Measurements from ENCODE around the gene ODC1. TPM values are rescaled to one million over a fixed set of nuclear protein-coding genes. Genes with fewer than 3 reads are reported as not detected.
A peak's percentile ranks its signal among the peaks of the same experiment; 100 is the strongest.

Gene ODC1
- polyA plus RNA-seq (2012; rRNA removed): 253 and 273 TPM in 2 replicates
- polyA plus RNA-seq (2012; cell fraction: cytosol; rRNA removed): 286 and 365 TPM in 2 replicates
- polyA plus RNA-seq (2012; cell fraction: nucleus; rRNA removed): 192 and 200 TPM in 2 replicates

- H3K9ac ChIP-seq: peak within 1 kb of the TSS; percentile 77
- no peaks in the 10 kb centered on the region for H3K9me2 ChIP-seq
- peak within 1 kb of the TSS; percentile 96 for H3K4me2 ChIP-seq
- H3K4me1 ChIP-seq (ENCODE audit: control insufficient read depth in 1 of 2, insufficient read depth in 2 of 2, low read depth in 1 of 2, low read length in 1 of 2): peaks cover 26 to 32% of the 10 kb centered on the region in 2 experiments
- CTCF ChIA-PET: interaction anchor here (0.6 to 9.9 kb wide), 8 partner anchors 11 to 376 kb away, joined by 3 to 138 read pairs (median 6); no protein-coding TSS in a partner anchor
- no peaks in the 10 kb centered on the region for H3K27me3 ChIP-seq (ENCODE audit: insufficient read depth)
- peaks cover 7% of the 10 kb centered on the region for H3F3A ChIP-seq (replicated peaks; ENCODE audit: insufficient read depth)
- H2AFZ ChIP-seq (ENCODE audit: low read depth): peak within 1 kb of the TSS; percentile 87
- DNase-seq: peak; percentile 99
- peaks cover 50% of the 10 kb centered on the region for H3K79me2 ChIP-seq (ENCODE audit: insufficient read depth)
- H3K4me3 ChIP-seq (ENCODE audit: low read depth in 2 of 2, low read length in 1 of 2): peak within 1 kb of the TSS; percentile 76 to 88
- POLR2A ChIA-PET: interaction anchor here (0.8 to 1.9 kb wide), 14 partner anchors 10 to 405 kb away, joined by 3 to 11 read pairs (median 3); partner anchors contain the start of gene KLF11
- H3K36me3 ChIP-seq (replicated peaks in 1 of 2; ENCODE audit: control insufficient read depth in 1 of 2, insufficient read depth in 2 of 2, low read length in 1 of 2): peaks cover 23% of the 10 kb centered on the region in 2 experiments
- peaks cover 46% of the 10 kb centered on the region for H4K20me1 ChIP-seq (ENCODE audit: insufficient read depth)
- 1% methylated on average over 27 of the region's 99 CpGs for WGBS (ENCODE audit: low lambda C conversion rate)
- H3K27ac ChIP-seq (ENCODE audit: low read depth in 2 of 2, low read length in 1 of 2): peak within 1 kb of the TSS; percentile 68 to 89
- H3K9me3 ChIP-seq: no peaks in the 10 kb centered on the region
- TF ChIP-seq, protein P1, sequence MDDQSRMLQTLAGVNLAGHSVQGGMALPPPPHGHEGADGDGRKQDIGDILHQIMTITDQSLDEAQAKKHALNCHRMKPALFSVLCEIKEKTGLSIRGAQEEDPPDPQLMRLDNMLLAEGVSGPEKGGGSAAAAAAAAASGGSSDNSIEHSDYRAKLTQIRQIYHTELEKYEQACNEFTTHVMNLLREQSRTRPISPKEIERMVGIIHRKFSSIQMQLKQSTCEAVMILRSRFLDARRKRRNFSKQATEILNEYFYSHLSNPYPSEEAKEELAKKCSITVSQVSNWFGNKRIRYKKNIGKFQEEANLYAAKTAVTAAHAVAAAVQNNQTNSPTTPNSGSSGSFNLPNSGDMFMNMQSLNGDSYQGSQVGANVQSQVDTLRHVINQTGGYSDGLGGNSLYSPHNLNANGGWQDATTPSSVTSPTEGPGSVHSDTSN (IDR thresholded peaks at IDR 0.05): 0 out of 2 replicates have a peak, but pooled peaks have one; percentile 21
- TF ChIP-seq JUND (IDR thresholded peaks at IDR 0.05) (no peak), REST (IDR thresholded peaks at IDR 0.05; ENCODE audit: low read depth, low read length) (peak; percentile 71; the same call in 1 of the 2 replicates), IRF3 (IDR thresholded peaks at IDR 0.05; ENCODE audit: low read depth, low read length) (no peak), NFIC (IDR thresholded peaks at IDR 0.05; ENCODE audit: borderline replicate concordance) (no peak; the same call in 1 of the 2 replicates), GABPA (IDR thresholded peaks at IDR 0.05; ENCODE audit: low read depth) (no peak), EP300 (IDR thresholded peaks at IDR 0.05; ENCODE audit: borderline replicate concordance in 1 of 2, low read depth in 1 of 2, low read length in 1 of 2) (peak in 1 of 2 experiments; percentile 18; a peak in 1 of 4 replicates), RCOR1 (IDR thresholded peaks at IDR 0.05; ENCODE audit: low read length) (no peak), SIN3A (IDR thresholded peaks at IDR 0.05; ENCODE audit: borderline replicate concordance, low read depth, low read length) (peak; percentile 81; the same call in 1 of the 2 replicates), MXI1 (IDR thresholded peaks at IDR 0.05; ENCODE audit: low read depth, low read length) (peak; percentile 97), TCF12 (IDR thresholded peaks at IDR 0.05) (no peak), TAF1 (IDR thresholded peaks at IDR 0.05; ENCODE audit: borderline replicate concordance, low read depth, low read length) (peak; percentile 85), FOSL2 (IDR thresholded peaks at IDR 0.05; ENCODE audit: borderline replicate concordance, low read depth) (no peak), FOXM1 (IDR thresholded peaks at IDR 0.05; ENCODE audit: low read depth) (no peak), RAD21 (IDR thresholded peaks at IDR 0.05; ENCODE audit: low read length) (no peak), RFX5 (IDR thresholded peaks at IDR 0.05; ENCODE audit: low read length) (no peak), NRF1 (IDR thresholded peaks at IDR 0.05; ENCODE audit: low read depth, low read length) (no peak), POLR2AphosphoS5 (IDR thresholded peaks at IDR 0.05; ENCODE audit: low read depth, low read length) (peak; percentile 94; the same call in 1 of the 2 replicates), SMC3 (IDR thresholded peaks at IDR 0.05; ENCODE audit: low read depth, low read length) (no peak), EZH2phosphoT487 (IDR thresholded peaks at IDR 0.05; ENCODE audit: borderline replicate concordance, low read depth) (no peak), USF1 (IDR thresholded peaks at IDR 0.05; ENCODE audit: borderline replicate concordance, low read depth) (peak; percentile 51; the same call in 1 of the 2 replicates), FOXJ3 (CRISPR knock-in tag; IDR thresholded peaks at IDR 0.05) (no peak)
- TF ChIP-seq, protein P2, sequence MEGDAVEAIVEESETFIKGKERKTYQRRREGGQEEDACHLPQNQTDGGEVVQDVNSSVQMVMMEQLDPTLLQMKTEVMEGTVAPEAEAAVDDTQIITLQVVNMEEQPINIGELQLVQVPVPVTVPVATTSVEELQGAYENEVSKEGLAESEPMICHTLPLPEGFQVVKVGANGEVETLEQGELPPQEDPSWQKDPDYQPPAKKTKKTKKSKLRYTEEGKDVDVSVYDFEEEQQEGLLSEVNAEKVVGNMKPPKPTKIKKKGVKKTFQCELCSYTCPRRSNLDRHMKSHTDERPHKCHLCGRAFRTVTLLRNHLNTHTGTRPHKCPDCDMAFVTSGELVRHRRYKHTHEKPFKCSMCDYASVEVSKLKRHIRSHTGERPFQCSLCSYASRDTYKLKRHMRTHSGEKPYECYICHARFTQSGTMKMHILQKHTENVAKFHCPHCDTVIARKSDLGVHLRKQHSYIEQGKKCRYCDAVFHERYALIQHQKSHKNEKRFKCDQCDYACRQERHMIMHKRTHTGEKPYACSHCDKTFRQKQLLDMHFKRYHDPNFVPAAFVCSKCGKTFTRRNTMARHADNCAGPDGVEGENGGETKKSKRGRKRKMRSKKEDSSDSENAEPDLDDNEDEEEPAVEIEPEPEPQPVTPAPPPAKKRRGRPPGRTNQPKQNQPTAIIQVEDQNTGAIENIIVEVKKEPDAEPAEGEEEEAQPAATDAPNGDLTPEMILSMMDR (IDR thresholded peaks at IDR 0.05): no peak
- TF ChIP-seq, protein P3, sequence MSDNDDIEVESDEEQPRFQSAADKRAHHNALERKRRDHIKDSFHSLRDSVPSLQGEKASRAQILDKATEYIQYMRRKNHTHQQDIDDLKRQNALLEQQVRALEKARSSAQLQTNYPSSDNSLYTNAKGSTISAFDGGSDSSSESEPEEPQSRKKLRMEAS (IDR thresholded peaks at IDR 0.05; ENCODE audit: low read depth): peak; percentile 86
Observed at GRCh38 chr2:10447895-10448575, at the start of gene ODC1. TSS of gene ODC1 (minus strand) at chr2:10448327. CDS start at chr2:10445032, 3,295 bp downstream.
